Type B pancreatic cell (in vitro differentiated cells): ENCODE measurements around the gene PTPRF. TPM values are rescaled to one million over a fixed set of nuclear protein-coding genes. Genes with fewer than 3 reads are reported as not detected.
"Not testable (repeated sequence)": the region's sequence is repeated elsewhere in the genome, so short reads cannot be mapped to it uniquely, and the experiment has no call there.

Source experiments
- DNase-seq: peaks from one replicate; pipeline ENCODE4 v3.0.0; 2021; ENCODE audit warnings: mixed read lengths; ENCODE audit not compliant: unreplicated experiment; ENCODE audit errors: extremely low spot score
- H3K27ac Mint-ChIP-seq: 2 replicates; pipeline ENCODE4 v1.8.0; 2021; ENCODE audit warnings: mild to moderate bottlenecking, mixed read lengths
- H3K27me3 Mint-ChIP-seq: 2 replicates; pipeline ENCODE4 v1.8.0; 2021; ENCODE audit warnings: mixed read lengths
- H3K36me3 Mint-ChIP-seq: 2 replicates; pipeline ENCODE4 v1.8.0; 2021; ENCODE audit warnings: mixed read lengths
- H3K4me1 Mint-ChIP-seq: one replicate; pipeline ENCODE4 v1.8.0; 2021; ENCODE audit warnings: mixed read lengths; ENCODE audit not compliant: unreplicated experiment
- H3K4me3 Mint-ChIP-seq: 2 replicates; pipeline ENCODE4 v1.8.0; 2021; ENCODE audit warnings: mild to moderate bottlenecking, mixed read lengths
- H3K9me3 Mint-ChIP-seq: 2 replicates; pipeline ENCODE4 v1.8.0; 2021; ENCODE audit warnings: mixed read lengths
- total RNA-seq: library from RNA; stranded (reverse); gene quantifications from 2 replicates; pipeline ENCODE4 v1.2.1, GENCODE V29; 2021; ENCODE audit warnings: low replicate concordance
- TF ChIP-seq, protein P1 (sequence below): fragments of 200-600 bp; sonication (generic); conservative IDR thresholded peaks from 2 replicates; pipeline ENCODE4 v1.5.0; 2021; ENCODE audit warnings: antibody characterized with exemption, mild to moderate bottlenecking

Gene PTPRF
- total RNA-seq, 1 donor from 2014 or later = 260 TPM

- TF ChIP-seq, protein P1, sequence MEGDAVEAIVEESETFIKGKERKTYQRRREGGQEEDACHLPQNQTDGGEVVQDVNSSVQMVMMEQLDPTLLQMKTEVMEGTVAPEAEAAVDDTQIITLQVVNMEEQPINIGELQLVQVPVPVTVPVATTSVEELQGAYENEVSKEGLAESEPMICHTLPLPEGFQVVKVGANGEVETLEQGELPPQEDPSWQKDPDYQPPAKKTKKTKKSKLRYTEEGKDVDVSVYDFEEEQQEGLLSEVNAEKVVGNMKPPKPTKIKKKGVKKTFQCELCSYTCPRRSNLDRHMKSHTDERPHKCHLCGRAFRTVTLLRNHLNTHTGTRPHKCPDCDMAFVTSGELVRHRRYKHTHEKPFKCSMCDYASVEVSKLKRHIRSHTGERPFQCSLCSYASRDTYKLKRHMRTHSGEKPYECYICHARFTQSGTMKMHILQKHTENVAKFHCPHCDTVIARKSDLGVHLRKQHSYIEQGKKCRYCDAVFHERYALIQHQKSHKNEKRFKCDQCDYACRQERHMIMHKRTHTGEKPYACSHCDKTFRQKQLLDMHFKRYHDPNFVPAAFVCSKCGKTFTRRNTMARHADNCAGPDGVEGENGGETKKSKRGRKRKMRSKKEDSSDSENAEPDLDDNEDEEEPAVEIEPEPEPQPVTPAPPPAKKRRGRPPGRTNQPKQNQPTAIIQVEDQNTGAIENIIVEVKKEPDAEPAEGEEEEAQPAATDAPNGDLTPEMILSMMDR = no peak
- no peak for DNase-seq
- peaks cover 4% of the 10 kb centered on the region for H3K27me3 Mint-ChIP-seq
- H3K9me3 Mint-ChIP-seq = no peaks in the 10 kb centered on the region
- H3K27ac Mint-ChIP-seq = peak overlapping the region; percentile 93
- peaks cover 21% of the 10 kb centered on the region for H3K36me3 Mint-ChIP-seq
- H3K4me3 Mint-ChIP-seq = peak overlapping the region; percentile 63
- peaks cover 64% of the 10 kb centered on the region for H3K4me1 Mint-ChIP-seq
Observed at GRCh38 chr1:43547538-43548072, 16.9 kb downstream of the PTPRF start.

DNA sequence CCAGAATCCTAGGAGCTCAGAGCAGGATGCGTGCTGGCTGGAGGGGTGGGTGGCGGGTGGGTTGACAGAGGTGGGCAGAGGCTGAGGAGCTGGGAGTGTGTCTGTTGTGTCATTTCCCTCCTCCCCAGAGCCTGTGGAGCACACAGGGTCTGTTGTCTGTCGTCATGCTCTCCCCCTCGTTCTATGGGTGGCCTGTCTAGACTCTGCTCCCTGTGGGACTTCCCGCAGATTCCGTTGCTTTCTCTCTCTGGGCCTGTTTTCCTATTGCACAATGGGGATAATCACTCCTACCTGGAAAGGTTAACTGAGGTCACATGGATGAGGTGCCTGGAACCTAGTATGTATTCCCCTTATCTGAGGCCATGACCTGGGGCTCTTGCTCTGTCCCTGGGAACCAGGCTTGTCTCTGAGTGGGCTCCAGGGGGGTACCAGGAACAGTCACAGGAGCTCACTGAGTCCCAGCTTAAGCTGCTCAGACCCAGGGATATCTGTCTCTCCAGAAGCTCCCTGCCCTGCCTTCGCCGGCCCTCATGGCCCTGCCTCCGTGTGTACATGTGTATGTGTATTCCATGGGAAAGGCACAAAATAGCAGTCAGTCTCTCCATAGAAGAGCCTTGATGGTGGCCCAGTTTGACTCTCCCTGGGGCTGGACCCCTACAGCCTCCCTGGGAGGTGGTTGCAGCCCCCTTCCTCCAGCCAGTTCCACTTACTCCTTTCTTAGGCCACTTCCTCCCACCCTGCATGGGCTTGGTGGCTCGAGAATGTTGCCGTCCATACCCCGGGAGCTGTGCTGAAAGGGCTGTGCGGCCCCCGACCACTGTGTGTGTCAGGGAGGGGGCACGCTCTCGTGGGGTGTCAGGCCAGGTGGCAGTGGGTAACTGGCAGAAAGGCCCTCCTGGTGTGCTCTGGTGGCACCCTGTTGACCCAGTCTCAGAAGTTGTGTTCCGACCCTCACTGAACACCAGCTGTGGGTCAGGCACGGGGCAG, 17.9 kb downstream of the PTPRF start:
- H3K9me3 Mint-ChIP-seq = no peaks in the 10 kb centered on the region
- no peak for DNase-seq
- peaks cover 62% of the 10 kb centered on the region for H3K4me1 Mint-ChIP-seq
- H3K27me3 Mint-ChIP-seq = peaks cover 4% of the 10 kb centered on the region
- no peak overlapping the region for H3K4me3 Mint-ChIP-seq
- H3K36me3 Mint-ChIP-seq = peaks cover 21% of the 10 kb centered on the region
- H3K27ac Mint-ChIP-seq = peak overlapping the region; percentile 93
- TF ChIP-seq, protein P1 = no peak

DNA sequence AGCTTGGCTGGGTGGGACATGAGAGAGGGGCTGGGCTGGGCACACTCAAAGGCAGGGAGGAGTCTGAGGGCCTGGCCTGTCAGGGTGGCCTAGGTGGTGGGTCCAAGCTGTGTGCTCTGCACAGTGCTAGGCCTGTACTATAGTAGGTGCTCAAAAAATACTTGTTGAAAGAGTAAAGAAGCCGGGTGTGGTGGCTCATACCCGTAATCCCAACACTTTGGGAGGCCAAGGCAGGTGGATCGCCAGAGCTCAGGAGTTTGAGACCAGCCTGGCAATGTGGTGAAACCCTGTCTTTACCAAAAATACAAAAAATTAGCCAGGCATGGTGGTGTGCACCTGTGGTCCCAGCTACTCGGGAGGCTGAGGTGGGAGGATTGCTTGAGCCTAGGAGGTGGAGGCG, 18.7 kb downstream of the PTPRF start:
- peaks cover 61% of the 10 kb centered on the region for H3K4me1 Mint-ChIP-seq
- DNase-seq, H3K27me3 Mint-ChIP-seq, H3K9me3 Mint-ChIP-seq: not testable (repeated sequence)
- peak overlapping the region; percentile 76 for H3K4me3 Mint-ChIP-seq
- H3K27ac Mint-ChIP-seq = peak overlapping the region; percentile 93
- peaks cover 27% of the 10 kb centered on the region for H3K36me3 Mint-ChIP-seq

DNA sequence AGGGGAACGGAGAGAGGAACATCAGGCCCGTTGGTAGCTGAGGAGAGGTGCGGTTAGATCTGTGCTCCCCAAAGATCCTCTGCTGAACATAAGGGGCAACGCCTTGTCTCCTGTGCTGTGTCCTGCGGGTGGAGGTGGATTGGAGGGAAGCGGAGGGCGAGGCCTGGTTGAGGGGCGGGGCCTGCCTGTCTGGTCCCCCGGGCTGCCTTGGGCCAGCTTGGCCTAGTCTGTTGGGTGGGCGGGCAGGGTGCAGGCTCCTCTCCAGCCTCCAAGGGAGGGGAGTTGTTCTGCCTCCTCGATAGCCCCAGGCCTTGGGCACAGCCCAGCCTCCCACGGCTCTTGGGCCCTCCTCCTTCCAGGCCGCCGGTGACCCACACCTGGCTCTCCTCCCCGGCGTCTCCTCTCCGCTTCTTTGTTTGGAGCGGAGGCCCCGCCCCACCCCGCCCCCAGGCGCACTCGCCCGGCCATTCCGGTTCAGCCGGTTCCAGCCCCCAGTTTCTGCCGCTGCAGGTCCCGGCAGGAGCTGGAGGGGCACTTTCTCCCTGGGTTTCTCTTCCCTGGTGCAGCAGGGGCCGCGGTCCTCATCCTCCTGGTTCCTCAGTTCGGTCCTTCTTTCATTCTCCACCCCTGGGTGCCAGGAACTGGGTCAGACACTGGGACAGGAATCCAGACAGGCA, 19.4 kb downstream of the PTPRF start:
- peaks cover 55% of the 10 kb centered on the region for H3K4me1 Mint-ChIP-seq
- H3K27me3 Mint-ChIP-seq = peaks cover 4% of the 10 kb centered on the region
- DNase-seq = peak; percentile 84
- H3K9me3 Mint-ChIP-seq = no peaks in the 10 kb centered on the region
- H3K27ac Mint-ChIP-seq = peak overlapping the region; percentile 98
- peak overlapping the region; percentile 80 for H3K4me3 Mint-ChIP-seq
- peaks cover 26% of the 10 kb centered on the region for H3K36me3 Mint-ChIP-seq
- TF ChIP-seq, protein P1 = no peak

DNA sequence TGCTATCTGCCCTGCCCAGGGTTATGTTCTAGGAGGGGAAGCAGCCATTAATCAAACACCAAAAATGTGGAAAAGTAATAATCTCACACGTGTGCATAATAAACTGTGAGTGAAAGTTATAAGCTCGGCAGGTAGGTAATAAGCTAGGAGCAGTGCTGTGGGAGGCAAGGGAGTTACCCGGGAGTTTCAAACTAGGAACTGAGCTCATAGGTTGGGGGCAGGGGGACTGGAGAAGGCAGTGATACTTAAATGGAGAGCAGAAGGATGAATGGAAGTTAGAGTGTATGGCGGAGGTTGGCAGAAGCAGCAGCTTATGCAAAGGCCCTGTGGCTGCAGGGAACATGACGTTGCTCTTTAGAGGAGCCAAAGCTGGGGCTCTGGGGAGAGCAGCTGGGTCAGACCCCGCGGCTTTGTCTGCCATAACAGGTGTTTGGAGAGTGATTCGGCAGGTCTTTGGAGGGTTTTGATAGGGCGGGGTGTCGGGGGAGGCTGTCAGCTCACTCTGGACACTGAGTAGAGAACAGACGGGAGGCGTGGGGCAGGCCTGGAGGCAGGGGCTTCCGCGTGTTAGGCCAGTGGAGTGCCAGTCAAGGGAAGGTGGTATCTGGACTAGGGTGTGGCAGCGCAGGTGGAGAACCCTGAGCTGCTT, 20.0 kb downstream of the PTPRF start:
- Mint-ChIP-seq H3K27ac (peak overlapping the region; percentile 98), H3K4me3 (peak overlapping the region; percentile 80), H3K36me3 (peaks cover 22% of the 10 kb centered on the region), H3K9me3 (no peaks in the 10 kb centered on the region), H3K4me1 (peaks cover 48% of the 10 kb centered on the region), H3K27me3 (peaks cover 4% of the 10 kb centered on the region)
- TF ChIP-seq, protein P1 = no peak
- DNase-seq = no peak
